Measurements from ENCODE around the gene ZC3H7B. TPM values are rescaled to one million over a fixed set of nuclear protein-coding genes. Genes with fewer than 3 reads are reported as not detected.

ZC3H7B gene
- total RNA-seq, 1 donor from 2014 or later: 83.4 TPM

DNA sequence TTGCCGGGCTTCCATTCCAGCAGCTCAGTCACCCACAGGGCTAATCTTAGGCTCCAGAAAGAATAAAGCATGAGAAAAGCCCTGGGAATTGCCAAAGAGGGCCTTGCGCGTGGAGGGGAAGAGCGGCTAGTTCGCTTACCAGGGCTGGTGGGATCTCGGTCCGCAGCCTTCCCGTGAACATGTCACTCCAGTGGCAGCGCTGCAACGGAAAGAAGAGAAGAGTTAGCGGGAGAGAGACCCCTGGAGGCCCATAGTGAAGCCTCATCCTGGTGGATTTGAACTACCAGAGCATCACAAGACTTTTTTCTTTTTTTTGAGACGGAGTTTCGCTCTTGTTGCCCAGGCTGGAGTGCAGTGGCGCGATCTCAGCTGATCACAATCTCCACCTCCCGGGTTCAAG, 33.4 kb upstream of the ZC3H7B start:
- no peaks in the 10 kb centered on the region for H3K4me1 Mint-ChIP-seq (ENCODE audit: low read depth)
- H3K27me3 Mint-ChIP-seq: no peaks in the 10 kb centered on the region
- no peaks in the 10 kb centered on the region for H3K9me3 Mint-ChIP-seq (ENCODE audit: low read depth)
- H3K27ac Mint-ChIP-seq: no peak overlapping the region
- DNase-seq (ENCODE audit: low spot score, unreplicated experiment): no peak
- H3K4me3 Mint-ChIP-seq (ENCODE audit: low read depth): no peak overlapping the region
- peaks cover 15% of the 10 kb centered on the region for H3K36me3 Mint-ChIP-seq (ENCODE audit: insufficient read depth)
- TF ChIP-seq, protein P1, sequence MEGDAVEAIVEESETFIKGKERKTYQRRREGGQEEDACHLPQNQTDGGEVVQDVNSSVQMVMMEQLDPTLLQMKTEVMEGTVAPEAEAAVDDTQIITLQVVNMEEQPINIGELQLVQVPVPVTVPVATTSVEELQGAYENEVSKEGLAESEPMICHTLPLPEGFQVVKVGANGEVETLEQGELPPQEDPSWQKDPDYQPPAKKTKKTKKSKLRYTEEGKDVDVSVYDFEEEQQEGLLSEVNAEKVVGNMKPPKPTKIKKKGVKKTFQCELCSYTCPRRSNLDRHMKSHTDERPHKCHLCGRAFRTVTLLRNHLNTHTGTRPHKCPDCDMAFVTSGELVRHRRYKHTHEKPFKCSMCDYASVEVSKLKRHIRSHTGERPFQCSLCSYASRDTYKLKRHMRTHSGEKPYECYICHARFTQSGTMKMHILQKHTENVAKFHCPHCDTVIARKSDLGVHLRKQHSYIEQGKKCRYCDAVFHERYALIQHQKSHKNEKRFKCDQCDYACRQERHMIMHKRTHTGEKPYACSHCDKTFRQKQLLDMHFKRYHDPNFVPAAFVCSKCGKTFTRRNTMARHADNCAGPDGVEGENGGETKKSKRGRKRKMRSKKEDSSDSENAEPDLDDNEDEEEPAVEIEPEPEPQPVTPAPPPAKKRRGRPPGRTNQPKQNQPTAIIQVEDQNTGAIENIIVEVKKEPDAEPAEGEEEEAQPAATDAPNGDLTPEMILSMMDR (IDR thresholded peaks at IDR 0.05; ENCODE audit: unreplicated experiment): no peak

DNA sequence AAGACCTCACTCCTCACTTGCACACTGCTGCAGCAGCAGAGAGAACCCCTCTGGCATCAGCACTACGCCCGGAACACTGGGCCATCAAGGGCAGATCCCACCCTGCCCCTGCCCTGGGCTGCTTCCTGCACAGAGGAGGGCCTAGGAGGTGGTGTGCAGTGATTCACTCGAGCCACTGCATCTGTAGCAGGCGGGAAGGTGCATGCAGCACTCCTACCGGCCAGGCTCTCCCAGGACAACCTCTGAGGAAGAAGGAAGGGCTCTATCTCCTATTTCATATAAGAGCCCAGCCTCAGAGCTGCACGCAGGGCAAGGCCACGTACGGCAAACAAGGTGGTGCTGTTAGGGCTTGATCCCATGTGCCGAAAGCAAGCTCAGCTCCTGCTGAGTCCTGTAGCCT, 29.5 kb upstream of the ZC3H7B start:
- TF ChIP-seq, protein P1 (IDR thresholded peaks at IDR 0.05; ENCODE audit: unreplicated experiment): no peak
- Mint-ChIP-seq H3K27me3 (no peaks in the 10 kb centered on the region), H3K36me3 (ENCODE audit: insufficient read depth) (peaks cover 16% of the 10 kb centered on the region), H3K4me1 (ENCODE audit: low read depth) (no peaks in the 10 kb centered on the region), H3K27ac (no peak overlapping the region), H3K4me3 (ENCODE audit: low read depth) (no peak overlapping the region), H3K9me3 (ENCODE audit: low read depth) (no peaks in the 10 kb centered on the region)
- DNase-seq (ENCODE audit: low spot score, unreplicated experiment): no peak

DNA sequence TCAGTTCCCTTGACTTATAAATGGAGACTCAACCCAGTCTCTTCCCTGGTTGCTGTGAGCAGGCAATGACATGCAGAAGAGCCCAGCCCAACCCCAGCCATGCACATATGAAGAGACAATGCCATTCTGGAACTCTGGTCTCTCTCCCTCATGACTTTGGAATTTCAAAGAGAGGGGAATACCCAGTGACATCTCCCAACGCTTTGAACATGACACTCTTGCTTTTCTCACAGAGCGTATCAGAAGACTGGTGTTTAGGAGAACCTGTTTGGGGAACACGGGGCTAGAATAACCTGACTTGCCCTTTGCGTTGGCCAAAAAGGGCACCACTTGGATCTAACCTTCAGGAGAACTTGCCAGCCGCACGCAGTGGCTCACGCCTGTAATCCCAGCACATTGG, 28.2 kb upstream of the ZC3H7B start:
- Mint-ChIP-seq H3K27me3 (no peaks in the 10 kb centered on the region), H3K36me3 (ENCODE audit: insufficient read depth) (peaks cover 22% of the 10 kb centered on the region), H3K9me3 (ENCODE audit: low read depth) (no peaks in the 10 kb centered on the region), H3K4me3 (ENCODE audit: low read depth) (no peak overlapping the region), H3K27ac (no peak overlapping the region), H3K4me1 (ENCODE audit: low read depth) (no peaks in the 10 kb centered on the region)
- TF ChIP-seq, protein P1 (IDR thresholded peaks at IDR 0.05; ENCODE audit: unreplicated experiment): no peak
- no peak for DNase-seq (ENCODE audit: low spot score, unreplicated experiment)

DNA sequence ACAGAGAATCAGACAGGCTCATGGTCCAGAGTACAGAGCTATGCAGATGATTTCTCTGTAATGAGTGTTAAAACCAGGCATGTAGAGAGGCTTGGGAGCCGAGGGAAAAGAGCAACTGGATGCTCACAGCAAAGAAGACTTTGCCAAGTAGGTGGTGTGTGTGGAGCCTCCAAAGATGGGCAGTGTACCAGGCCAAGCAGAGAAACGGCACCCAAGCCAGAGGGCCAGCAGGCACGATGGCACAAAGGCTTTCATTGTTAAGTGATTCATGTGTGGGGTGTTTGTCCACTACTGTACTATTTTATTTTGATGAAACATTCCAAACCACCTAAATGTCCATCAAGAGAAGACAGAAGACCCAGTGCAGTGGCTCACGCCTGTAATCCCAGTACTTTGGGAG, 26.5 kb upstream of the ZC3H7B start:
- peaks cover 28% of the 10 kb centered on the region for H3K36me3 Mint-ChIP-seq (ENCODE audit: insufficient read depth)
- TF ChIP-seq, protein P1 (IDR thresholded peaks at IDR 0.05; ENCODE audit: unreplicated experiment): no peak
- no peaks in the 10 kb centered on the region for H3K27me3 Mint-ChIP-seq
- no peak overlapping the region for H3K27ac Mint-ChIP-seq
- no peaks in the 10 kb centered on the region for H3K9me3 Mint-ChIP-seq (ENCODE audit: low read depth)
- H3K4me3 Mint-ChIP-seq (ENCODE audit: low read depth): no peak overlapping the region
- no peak for DNase-seq (ENCODE audit: low spot score, unreplicated experiment)
- no peaks in the 10 kb centered on the region for H3K4me1 Mint-ChIP-seq (ENCODE audit: low read depth)

DNA sequence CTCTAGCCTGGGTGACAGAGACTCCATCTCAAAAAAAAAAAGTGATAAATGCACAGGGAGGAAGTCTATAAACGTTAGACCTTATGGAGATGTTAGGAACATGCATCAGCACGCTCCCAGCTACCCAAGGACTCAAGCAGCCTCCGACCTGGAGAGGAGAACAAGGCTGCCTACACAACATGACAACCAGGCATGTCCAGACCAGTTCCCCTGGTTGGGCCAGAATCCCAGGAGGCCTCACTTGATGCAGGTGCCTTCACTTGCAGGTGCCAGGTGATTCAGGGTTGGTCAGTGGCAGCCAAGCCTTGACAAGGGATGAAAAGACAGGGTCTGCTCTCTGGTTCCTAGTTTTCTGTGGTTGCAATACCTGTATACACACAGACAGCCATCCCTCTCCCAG, 21.3 kb upstream of the ZC3H7B start:
- no peak for DNase-seq (ENCODE audit: low spot score, unreplicated experiment)
- peaks cover 21% of the 10 kb centered on the region for H3K36me3 Mint-ChIP-seq (ENCODE audit: insufficient read depth)
- TF ChIP-seq, protein P1 (IDR thresholded peaks at IDR 0.05; ENCODE audit: unreplicated experiment): no peak
- peaks cover 4% of the 10 kb centered on the region for H3K4me1 Mint-ChIP-seq (ENCODE audit: low read depth)
- no peaks in the 10 kb centered on the region for H3K27me3 Mint-ChIP-seq
- no peak overlapping the region for H3K4me3 Mint-ChIP-seq (ENCODE audit: low read depth)
- no peak overlapping the region for H3K27ac Mint-ChIP-seq
- H3K9me3 Mint-ChIP-seq (ENCODE audit: low read depth): no peaks in the 10 kb centered on the region
